Measurements from ENCODE around the gene ISG15.

ISG15 gene

DNA sequence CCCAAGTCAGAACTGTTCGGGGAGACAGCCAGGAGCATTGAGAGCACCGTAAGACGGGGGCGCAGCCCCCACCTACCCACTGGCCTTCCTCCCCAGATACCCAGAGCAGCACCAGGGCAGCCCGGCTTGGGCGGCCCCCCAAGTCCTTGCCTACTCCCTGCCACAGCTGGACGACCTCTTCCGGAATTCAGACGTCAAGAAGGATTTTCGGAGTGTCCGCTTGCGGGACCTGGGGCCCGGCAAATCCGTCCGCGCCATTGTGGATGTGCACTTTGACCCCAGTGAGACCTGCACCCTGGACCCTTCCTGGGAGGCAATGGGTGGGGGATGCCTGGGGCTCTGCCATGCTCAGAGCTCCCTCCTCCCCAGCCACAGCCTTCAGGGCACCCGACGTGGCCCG is 34.1 kb downstream of the ISG15 start:
- H3K36me3 ChIP-seq (ENCODE audit: control insufficient read depth, insufficient read depth, low read length), result peaks cover 16% of the 10 kb centered on the region

DNA sequence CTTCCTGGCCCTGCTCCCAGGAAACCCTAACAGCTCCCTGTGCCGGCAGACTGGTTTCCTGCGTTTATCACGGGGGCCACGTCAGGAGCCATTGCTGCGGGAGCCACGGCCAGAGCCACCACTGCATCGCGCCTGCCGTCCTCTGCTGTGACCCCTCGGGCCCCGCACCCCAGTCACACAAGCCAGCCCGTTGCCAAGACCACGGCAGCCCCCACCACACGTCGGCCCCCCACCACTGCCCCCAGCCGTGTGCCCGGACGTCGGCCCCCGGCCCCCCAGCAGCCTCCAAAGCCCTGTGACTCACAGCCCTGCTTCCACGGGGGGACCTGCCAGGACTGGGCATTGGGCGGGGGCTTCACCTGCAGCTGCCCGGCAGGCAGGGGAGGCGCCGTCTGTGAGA is 34.7 kb downstream of the ISG15 start:
- Histone ChIP-seq H3K27me3 (ENCODE audit: control insufficient read depth, insufficient read depth, low read length, poor library complexity, severe bottlenecking) (no peaks in the 10 kb centered on the region), H3K36me3 (ENCODE audit: control insufficient read depth, insufficient read depth, low read length) (peaks cover 16% of the 10 kb centered on the region), H3K27ac (ENCODE audit: insufficient read depth, low read depth, low read length, poor library complexity, severe bottlenecking) (no peak overlapping the region), H3K4me3 (ENCODE audit: insufficient read depth, low read depth, low read length) (no peak overlapping the region), H3K4me1 (ENCODE audit: control insufficient read depth, insufficient read depth, low read length) (no peaks in the 10 kb centered on the region), H3K9me3 (ENCODE audit: control insufficient read depth, low read length) (no peaks in the 10 kb centered on the region)
- 95 to 97% methylated on average over 25 of the region's 25 CpGs for WGBS, 2 experiments

More for the DNA sequence above, 34.1 kb downstream of the ISG15 start:
- H3K27me3 ChIP-seq (ENCODE audit: control insufficient read depth, insufficient read depth, low read length, poor library complexity, severe bottlenecking), result no peaks in the 10 kb centered on the region
- H3K9me3 ChIP-seq (ENCODE audit: control insufficient read depth, low read length), result no peaks in the 10 kb centered on the region
- WGBS, 2 experiments, result 96% methylated on average over 19 of the region's 19 CpGs
- H3K27ac ChIP-seq (ENCODE audit: insufficient read depth, low read depth, low read length, poor library complexity, severe bottlenecking), result no peak overlapping the region
- H3K4me1 ChIP-seq (ENCODE audit: control insufficient read depth, insufficient read depth, low read length), result no peaks in the 10 kb centered on the region
- no peak overlapping the region for H3K4me3 ChIP-seq (ENCODE audit: insufficient read depth, low read depth, low read length)

DNA sequence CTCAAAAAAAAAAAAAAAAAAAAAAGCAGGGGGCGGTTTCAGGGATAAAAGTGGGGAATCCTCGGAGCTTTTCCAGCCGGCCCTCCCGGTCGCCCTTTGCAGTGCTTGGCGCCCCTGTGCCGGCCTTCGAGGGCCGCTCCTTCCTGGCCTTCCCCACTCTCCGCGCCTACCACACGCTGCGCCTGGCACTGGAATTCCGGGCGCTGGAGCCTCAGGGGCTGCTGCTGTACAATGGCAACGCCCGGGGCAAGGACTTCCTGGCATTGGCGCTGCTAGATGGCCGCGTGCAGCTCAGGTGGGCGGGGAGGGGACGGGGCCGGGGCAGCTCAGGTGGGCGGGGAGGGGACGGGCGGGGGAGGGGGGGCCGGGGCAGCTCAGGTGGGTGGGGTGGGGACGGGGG is 35.5 kb downstream of the ISG15 start:
- H3K27ac ChIP-seq (ENCODE audit: insufficient read depth, low read depth, low read length, poor library complexity, severe bottlenecking), result no peak overlapping the region
- WGBS, 2 experiments, result 93 to 94% methylated on average over 20 to 26 of the region's 28 CpGs
- no peaks in the 10 kb centered on the region for H3K9me3 ChIP-seq (ENCODE audit: control insufficient read depth, low read length)
- H3K36me3 ChIP-seq (ENCODE audit: control insufficient read depth, insufficient read depth, low read length), result peaks cover 16% of the 10 kb centered on the region
- H3K4me3 ChIP-seq (ENCODE audit: insufficient read depth, low read depth, low read length), result no peak overlapping the region
- H3K27me3 ChIP-seq (ENCODE audit: control insufficient read depth, insufficient read depth, low read length, poor library complexity, severe bottlenecking), result no peaks in the 10 kb centered on the region
- no peaks in the 10 kb centered on the region for H3K4me1 ChIP-seq (ENCODE audit: control insufficient read depth, insufficient read depth, low read length)

DNA sequence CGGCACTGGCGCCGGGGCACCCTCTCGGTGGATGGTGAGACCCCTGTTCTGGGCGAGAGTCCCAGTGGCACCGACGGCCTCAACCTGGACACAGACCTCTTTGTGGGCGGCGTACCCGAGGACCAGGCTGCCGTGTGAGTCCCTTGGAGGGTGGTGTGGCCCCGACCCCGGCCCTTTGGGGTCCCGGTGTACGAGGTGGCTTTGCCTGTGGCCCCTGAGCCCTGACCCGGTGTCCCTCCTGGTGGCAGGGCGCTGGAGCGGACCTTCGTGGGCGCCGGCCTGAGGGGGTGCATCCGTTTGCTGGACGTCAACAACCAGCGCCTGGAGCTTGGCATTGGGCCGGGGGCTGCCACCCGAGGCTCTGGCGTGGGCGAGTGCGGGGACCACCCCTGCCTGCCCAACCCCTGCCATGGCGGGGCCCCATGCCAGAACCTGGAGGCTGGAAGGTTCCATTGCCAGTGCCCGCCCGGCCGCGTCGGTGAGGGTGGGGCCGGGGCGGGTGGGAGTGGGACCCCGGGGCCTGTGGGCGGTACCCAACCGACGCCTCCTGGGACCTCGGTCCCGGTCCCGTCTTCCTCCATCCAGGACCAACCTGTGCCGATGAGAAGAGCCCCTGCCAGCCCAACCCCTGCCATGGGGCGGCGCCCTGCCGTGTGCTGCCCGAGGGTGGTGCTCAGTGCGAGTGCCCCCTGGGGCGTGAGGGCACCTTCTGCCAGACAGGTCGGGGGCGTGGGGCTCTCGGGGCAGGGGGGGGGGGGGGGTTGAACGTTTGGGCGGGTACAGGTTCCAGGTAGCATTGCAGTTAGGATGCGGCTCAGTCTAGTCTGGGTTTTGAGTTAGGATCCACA is 36.2 kb downstream of the ISG15 start:
- 95 to 96% methylated on average over 57 of the region's 57 CpGs for WGBS, 2 experiments
- Histone ChIP-seq H3K4me1 (ENCODE audit: control insufficient read depth, insufficient read depth, low read length) (no peaks in the 10 kb centered on the region), H3K9me3 (ENCODE audit: control insufficient read depth, low read length) (no peaks in the 10 kb centered on the region), H3K4me3 (ENCODE audit: insufficient read depth, low read depth, low read length) (no peak overlapping the region), H3K36me3 (ENCODE audit: control insufficient read depth, insufficient read depth, low read length) (peaks cover 22% of the 10 kb centered on the region), H3K27me3 (ENCODE audit: control insufficient read depth, insufficient read depth, low read length, poor library complexity, severe bottlenecking) (no peaks in the 10 kb centered on the region), H3K27ac (ENCODE audit: insufficient read depth, low read depth, low read length, poor library complexity, severe bottlenecking) (no peak overlapping the region)

DNA sequence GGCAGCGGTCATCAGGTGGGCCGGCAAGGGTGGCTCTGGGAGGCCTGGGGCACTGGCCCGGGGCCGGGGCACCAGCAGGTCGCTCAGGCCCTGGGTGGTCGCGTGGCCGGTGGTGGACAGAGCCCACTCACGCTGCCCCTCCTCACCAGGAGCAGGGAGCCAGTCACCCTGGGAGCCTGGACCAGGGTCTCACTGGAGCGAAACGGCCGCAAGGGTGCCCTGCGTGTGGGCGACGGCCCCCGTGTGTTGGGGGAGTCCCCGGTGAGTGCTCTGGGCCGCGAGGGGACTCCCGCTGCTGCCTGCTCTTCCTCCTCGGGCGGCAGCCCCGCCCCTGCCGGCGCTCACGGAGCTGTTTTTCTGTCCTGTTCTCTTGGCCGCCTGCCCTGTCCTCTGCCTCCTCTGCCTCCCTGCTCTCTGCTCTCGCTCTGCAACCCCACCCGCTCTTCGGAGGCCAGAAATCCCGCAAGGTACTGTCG is 37.3 kb downstream of the ISG15 start:
- Histone ChIP-seq H3K4me3 (ENCODE audit: insufficient read depth, low read depth, low read length) (no peak overlapping the region), H3K4me1 (ENCODE audit: control insufficient read depth, insufficient read depth, low read length) (no peaks in the 10 kb centered on the region), H3K27ac (ENCODE audit: insufficient read depth, low read depth, low read length, poor library complexity, severe bottlenecking) (no peak overlapping the region), H3K36me3 (ENCODE audit: control insufficient read depth, insufficient read depth, low read length) (peaks cover 22% of the 10 kb centered on the region), H3K9me3 (ENCODE audit: control insufficient read depth, low read length) (no peaks in the 10 kb centered on the region), H3K27me3 (ENCODE audit: control insufficient read depth, insufficient read depth, low read length, poor library complexity, severe bottlenecking) (no peaks in the 10 kb centered on the region)
- 94 to 96% methylated on average over 32 of the region's 32 CpGs for WGBS, 2 experiments

DNA sequence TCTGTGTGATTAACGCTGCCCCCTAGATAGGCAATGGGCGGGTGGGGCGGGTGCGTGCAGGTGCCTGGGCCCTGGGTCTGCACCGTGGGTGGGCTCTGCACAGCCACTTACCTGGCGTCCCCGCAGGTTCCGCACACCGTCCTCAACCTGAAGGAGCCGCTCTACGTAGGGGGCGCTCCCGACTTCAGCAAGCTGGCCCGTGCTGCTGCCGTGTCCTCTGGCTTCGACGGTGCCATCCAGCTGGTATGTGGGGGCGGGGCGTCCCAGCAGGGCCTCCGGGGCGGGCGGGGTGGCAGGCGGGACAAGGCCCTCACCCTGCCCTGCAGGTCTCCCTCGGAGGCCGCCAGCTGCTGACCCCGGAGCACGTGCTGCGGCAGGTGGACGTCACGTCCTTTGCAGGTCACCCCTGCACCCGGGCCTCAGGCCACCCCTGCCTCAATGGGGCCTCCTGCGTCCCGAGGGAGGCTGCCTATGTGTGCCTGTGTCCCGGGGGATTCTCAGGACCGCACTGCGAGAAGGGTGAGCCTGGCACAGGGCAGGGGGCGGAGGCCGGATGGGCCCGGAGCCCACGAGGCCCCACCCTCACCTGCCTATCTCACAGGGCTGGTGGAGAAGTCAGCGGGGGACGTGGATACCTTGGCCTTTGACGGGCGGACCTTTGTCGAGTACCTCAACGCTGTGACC is 38.0 kb downstream of the ISG15 start:
- peaks cover 22% of the 10 kb centered on the region for H3K36me3 ChIP-seq (ENCODE audit: control insufficient read depth, insufficient read depth, low read length)
- H3K4me1 ChIP-seq (ENCODE audit: control insufficient read depth, insufficient read depth, low read length), result no peaks in the 10 kb centered on the region
- WGBS, 2 experiments, result 93 to 94% methylated on average over 46 of the region's 46 CpGs
- no peaks in the 10 kb centered on the region for H3K27me3 ChIP-seq (ENCODE audit: control insufficient read depth, insufficient read depth, low read length, poor library complexity, severe bottlenecking)
- H3K4me3 ChIP-seq (ENCODE audit: insufficient read depth, low read depth, low read length), result no peak overlapping the region
- no peaks in the 10 kb centered on the region for H3K9me3 ChIP-seq (ENCODE audit: control insufficient read depth, low read length)
- no peak overlapping the region for H3K27ac ChIP-seq (ENCODE audit: insufficient read depth, low read depth, low read length, poor library complexity, severe bottlenecking)

DNA sequence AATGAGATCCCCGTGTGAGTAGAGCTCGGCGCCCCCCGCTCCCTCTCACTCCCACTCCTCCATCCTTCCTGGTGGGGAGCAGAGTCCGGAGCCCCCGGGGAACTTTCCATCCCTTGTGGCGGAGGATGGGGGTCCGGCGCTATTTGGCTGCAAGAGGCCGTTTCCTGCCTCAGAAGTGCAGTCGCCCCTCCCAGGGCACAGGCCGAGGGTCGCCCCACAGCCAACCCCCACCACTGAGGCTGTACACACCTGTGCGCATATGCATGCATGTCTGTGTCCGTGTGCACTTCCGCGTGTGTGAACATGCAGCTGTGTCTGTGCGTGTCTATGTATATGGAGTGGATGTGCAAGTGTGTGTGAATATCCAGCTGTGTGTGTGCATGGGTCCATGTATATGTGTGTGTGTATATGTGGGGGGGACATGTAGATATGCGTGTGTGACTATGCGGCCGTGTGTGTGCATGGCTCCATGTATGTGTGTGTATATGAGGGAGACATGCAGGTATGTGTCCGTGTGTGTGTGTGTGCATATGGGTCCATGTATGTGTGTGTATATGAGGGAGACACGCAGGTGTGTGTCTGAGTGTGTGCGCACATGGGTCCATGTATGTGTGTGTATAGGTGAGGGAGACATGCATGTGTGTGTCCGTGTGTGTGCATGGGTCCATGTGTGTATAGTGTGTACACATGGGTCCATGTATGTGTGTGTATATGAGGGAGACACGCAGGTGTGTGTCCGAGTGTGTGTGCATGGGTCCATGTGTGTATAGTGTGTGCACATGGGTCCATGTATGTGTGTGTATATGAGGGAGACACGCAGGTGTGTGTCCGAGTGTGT is 38.9 kb downstream of the ISG15 start:
- Histone ChIP-seq H3K9me3 (ENCODE audit: control insufficient read depth, low read length) (no peaks in the 10 kb centered on the region), H3K36me3 (ENCODE audit: control insufficient read depth, insufficient read depth, low read length) (peaks cover 22% of the 10 kb centered on the region), H3K4me1 (ENCODE audit: control insufficient read depth, insufficient read depth, low read length) (no peaks in the 10 kb centered on the region), H3K27ac (ENCODE audit: insufficient read depth, low read depth, low read length, poor library complexity, severe bottlenecking) (no peak overlapping the region), H3K4me3 (ENCODE audit: insufficient read depth, low read depth, low read length) (no peak overlapping the region), H3K27me3 (ENCODE audit: control insufficient read depth, insufficient read depth, low read length, poor library complexity, severe bottlenecking) (peaks cover under 1% of the 10 kb centered on the region)
- 96% methylated on average over 29 of the region's 29 CpGs for WGBS, 2 experiments

DNA sequence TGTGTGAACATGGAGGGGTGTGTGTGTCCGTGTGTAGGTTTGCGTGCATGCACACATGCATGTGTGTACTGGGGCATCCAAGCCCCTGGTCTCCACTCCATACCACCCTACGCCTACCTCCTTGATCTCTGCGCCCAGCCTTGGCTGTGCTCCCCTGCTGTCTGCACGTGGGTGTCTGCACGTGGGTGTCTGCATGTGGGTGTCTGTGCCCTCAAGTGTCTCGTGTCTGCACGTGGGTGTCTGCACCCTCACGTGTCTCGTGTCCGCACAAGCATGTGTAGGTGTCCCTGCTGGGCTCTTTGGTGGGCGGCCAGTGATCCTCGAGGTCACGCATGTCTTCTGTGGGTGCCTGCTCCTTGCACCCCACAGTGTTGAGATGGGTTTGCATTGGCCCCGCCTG is 39.7 kb downstream of the ISG15 start:
- Histone ChIP-seq H3K4me3 (ENCODE audit: insufficient read depth, low read depth, low read length) (no peak overlapping the region), H3K4me1 (ENCODE audit: control insufficient read depth, insufficient read depth, low read length) (peaks cover 2% of the 10 kb centered on the region), H3K27ac (ENCODE audit: insufficient read depth, low read depth, low read length, poor library complexity, severe bottlenecking) (no peak overlapping the region), H3K27me3 (ENCODE audit: control insufficient read depth, insufficient read depth, low read length, poor library complexity, severe bottlenecking) (peaks cover 9% of the 10 kb centered on the region), H3K36me3 (ENCODE audit: control insufficient read depth, insufficient read depth, low read length) (peaks cover 19% of the 10 kb centered on the region), H3K9me3 (ENCODE audit: control insufficient read depth, low read length) (no peaks in the 10 kb centered on the region)
- 94 to 96% methylated on average over 15 of the region's 15 CpGs for WGBS, 2 experiments

DNA sequence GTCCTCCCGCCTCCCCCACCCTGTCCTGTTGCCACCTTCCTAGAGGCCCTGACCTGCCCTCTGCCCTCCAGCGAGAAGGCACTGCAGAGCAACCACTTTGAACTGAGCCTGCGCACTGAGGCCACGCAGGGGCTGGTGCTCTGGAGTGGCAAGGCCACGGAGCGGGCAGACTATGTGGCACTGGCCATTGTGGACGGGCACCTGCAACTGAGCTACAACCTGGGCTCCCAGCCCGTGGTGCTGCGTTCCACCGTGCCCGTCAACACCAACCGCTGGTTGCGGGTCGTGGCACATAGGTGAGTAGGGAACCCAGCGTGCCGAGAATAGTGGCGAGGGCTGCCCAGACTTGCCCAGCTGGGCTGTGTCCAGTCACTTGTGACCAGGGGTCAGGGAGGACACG is 40.4 kb downstream of the ISG15 start:
- Histone ChIP-seq H3K27me3 (ENCODE audit: control insufficient read depth, insufficient read depth, low read length, poor library complexity, severe bottlenecking) (peaks cover 15% of the 10 kb centered on the region), H3K36me3 (ENCODE audit: control insufficient read depth, insufficient read depth, low read length) (peaks cover 19% of the 10 kb centered on the region), H3K4me3 (ENCODE audit: insufficient read depth, low read depth, low read length) (no peak overlapping the region), H3K9me3 (ENCODE audit: control insufficient read depth, low read length) (no peaks in the 10 kb centered on the region), H3K4me1 (ENCODE audit: control insufficient read depth, insufficient read depth, low read length) (peaks cover 8% of the 10 kb centered on the region), H3K27ac (ENCODE audit: insufficient read depth, low read depth, low read length, poor library complexity, severe bottlenecking) (no peak overlapping the region)
- 96% methylated on average over 18 of the region's 18 CpGs for WGBS, 2 experiments
